ENCODE data around the gene VCAM1.

Gene VCAM1

DNA sequence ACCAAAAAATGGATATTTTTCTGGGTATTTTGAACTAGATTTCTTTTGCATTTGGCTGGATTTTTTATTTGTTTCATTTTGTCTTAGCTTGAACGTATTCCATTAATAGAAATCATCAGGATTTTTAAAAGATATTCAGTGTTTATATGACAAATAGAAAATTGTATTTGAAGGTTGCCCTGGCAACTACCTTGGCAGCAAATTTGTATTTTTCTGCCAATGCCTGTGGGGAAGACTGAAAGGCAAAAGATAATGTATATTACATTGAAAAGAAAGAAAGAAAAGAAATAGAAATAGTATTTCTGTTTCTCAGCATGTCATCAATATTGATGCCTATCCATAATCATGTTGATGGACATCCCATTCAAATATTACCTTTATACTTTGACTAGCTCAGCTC is 16.8 kb downstream of the VCAM1 start:
- no peak for TF ChIP-seq CTCF (IDR thresholded peaks at IDR 0.05; ENCODE audit: control insufficient read depth, extremely low read depth, insufficient read depth)
- peak; percentile 57 for DNase-seq (ENCODE audit: low read depth)
- no peak overlapping the region for H3K4me3 ChIP-seq (ENCODE audit: low read depth, low read length)

GRCh38 chr1:100736746-100737145 is 17.2 kb downstream of the VCAM1 start:
- TF ChIP-seq CTCF (IDR thresholded peaks at IDR 0.05; ENCODE audit: control insufficient read depth, extremely low read depth, insufficient read depth), result no peak
- peak; percentile 53 for DNase-seq (ENCODE audit: low read depth)
- no peak overlapping the region for H3K4me3 ChIP-seq (ENCODE audit: low read depth, low read length)

DNA sequence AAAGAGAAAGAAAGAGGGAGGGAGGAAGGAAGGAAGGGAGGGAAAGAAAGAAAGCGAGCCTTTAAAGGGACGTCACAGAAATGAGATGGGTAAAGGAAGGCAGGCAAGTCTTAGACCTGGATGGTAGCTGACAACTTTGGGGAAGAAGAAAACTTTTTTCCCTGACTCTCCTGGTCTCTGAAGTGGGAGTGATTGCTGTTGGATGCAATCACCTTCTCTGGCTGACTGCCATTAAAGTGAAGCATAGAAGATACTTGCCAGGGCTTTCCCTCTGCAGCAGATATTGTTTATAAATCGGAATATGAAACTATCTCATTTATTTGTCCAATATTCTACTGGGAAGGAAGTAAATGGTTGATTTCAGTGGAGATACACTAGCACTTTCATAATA is 27.0 kb downstream of the VCAM1 start:
- TF ChIP-seq CTCF (IDR thresholded peaks at IDR 0.05; ENCODE audit: control insufficient read depth, extremely low read depth, insufficient read depth), result no peak
- H3K4me3 ChIP-seq (ENCODE audit: low read depth, low read length), result no peak overlapping the region
- no peak for DNase-seq (ENCODE audit: low read depth)

DNA sequence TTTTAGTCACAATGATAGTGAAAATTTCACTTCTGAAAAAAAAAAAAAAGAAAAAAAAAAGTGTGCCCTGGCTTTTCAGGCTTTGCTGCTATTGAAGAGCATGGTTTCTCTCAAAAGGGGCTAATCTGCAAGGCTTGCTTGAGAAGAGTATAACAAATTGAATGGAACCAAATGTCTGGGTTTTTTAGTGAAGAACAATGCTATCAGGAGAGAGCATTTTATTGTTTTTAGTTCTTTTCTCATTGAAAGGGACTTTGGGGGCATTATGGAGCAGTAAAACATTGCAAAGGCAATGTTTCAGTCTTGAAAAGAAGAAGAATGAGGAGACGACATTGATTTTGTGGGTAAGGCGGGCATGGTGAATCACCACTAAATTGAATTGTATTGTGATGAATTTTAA is 28.2 kb downstream of the VCAM1 start:
- H3K4me3 ChIP-seq (ENCODE audit: low read depth, low read length), result no peak overlapping the region
- no peak for DNase-seq (ENCODE audit: low read depth)
- no peak for TF ChIP-seq CTCF (IDR thresholded peaks at IDR 0.05; ENCODE audit: control insufficient read depth, extremely low read depth, insufficient read depth)

DNA sequence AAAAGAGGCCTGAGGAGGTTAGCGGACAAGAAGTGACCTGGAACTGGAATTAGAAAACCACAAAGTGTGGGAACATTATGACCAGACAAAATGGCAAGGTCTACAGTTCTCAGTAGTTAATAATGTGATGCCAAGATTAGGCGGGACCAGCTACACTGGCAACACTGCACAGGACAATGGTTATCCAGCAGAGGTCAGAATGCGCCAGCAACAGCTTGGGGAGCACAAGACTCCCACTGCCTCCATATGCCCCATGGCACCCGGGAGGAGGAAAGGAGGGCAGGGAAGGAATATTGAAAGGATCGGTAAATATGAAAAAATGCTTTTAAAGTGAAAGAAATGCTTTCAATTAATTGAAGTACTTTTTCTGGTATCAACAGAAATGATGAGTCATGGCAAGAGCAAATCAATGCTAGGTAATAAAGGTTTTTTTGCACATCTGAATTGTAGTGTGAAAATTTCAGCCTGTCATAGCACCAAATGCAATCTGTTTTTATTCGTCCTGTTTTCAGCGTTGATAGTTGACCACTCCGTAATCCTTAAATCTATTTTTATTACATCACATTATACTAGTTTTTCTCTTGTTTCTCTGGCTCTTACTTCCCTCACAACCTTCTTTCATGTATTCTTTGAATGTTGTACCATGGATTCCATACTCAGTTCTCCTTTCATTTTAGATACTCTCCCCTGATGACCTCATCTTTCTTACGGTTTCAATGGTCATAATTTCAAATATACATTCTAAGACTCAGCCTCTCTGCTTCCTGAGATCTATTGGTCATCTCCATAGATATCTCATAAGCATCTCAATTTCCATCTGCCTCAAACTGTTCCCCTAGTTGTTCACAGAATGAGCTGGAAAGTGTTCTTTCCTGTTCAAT is 30.7 kb downstream of the VCAM1 start:
- H3K4me3 ChIP-seq (ENCODE audit: low read depth, low read length), result no peak overlapping the region
- TF ChIP-seq CTCF (IDR thresholded peaks at IDR 0.05; ENCODE audit: control insufficient read depth, extremely low read depth, insufficient read depth), result no peak
- no peak for DNase-seq (ENCODE audit: low read depth)

GRCh38 chr1:100752791-100753190 is 33.2 kb downstream of the VCAM1 start:
- TF ChIP-seq CTCF (IDR thresholded peaks at IDR 0.05; ENCODE audit: control insufficient read depth, extremely low read depth, insufficient read depth), result no peak
- H3K4me3 ChIP-seq (ENCODE audit: low read depth, low read length), result no peak overlapping the region
- no peak for DNase-seq (ENCODE audit: low read depth)

DNA sequence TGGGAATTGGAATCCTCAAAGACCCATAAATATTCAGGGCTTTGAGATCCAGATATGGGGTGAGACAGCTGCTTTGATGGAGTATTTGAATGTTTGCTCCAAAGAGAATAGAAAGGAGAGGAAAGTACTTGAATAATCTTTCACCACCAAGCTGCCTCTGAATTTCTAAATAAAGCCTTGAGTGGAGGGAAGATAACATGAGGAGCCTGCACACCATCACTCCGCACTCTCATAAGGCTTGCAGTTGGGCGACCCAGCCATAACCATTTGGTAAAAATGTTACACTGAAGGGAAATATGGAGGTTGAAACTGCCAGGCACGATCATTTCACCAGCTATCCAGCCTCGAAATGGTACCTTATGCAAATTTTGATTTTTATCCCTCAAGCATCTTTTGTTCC is 38.4 kb downstream of the VCAM1 start:
- TF ChIP-seq CTCF (IDR thresholded peaks at IDR 0.05; ENCODE audit: control insufficient read depth, extremely low read depth, insufficient read depth), result no peak
- no peak overlapping the region for H3K4me3 ChIP-seq (ENCODE audit: low read depth, low read length)
- no peak for DNase-seq (ENCODE audit: low read depth)

Data from LNCaP clone FGC (cell line).